Type B pancreatic cell (in vitro differentiated cells): ENCODE results near the gene ANKRD33B. TPM values are rescaled to one million over a fixed set of nuclear protein-coding genes. Genes with fewer than 3 reads are reported as not detected.

Experiments
- DNase-seq: peaks from one replicate; pipeline ENCODE4 v3.0.0; 2021; ENCODE audit warnings: mixed read lengths; ENCODE audit not compliant: unreplicated experiment; ENCODE audit errors: extremely low spot score
- H3K27ac Mint-ChIP-seq: 2 replicates; pipeline ENCODE4 v1.8.0; 2021; ENCODE audit warnings: mild to moderate bottlenecking, mixed read lengths
- H3K27me3 Mint-ChIP-seq: 2 replicates; pipeline ENCODE4 v1.8.0; 2021; ENCODE audit warnings: mixed read lengths
- H3K36me3 Mint-ChIP-seq: 2 replicates; pipeline ENCODE4 v1.8.0; 2021; ENCODE audit warnings: mixed read lengths
- H3K4me1 Mint-ChIP-seq: one replicate; pipeline ENCODE4 v1.8.0; 2021; ENCODE audit warnings: mixed read lengths; ENCODE audit not compliant: unreplicated experiment
- H3K4me3 Mint-ChIP-seq: 2 replicates; pipeline ENCODE4 v1.8.0; 2021; ENCODE audit warnings: mild to moderate bottlenecking, mixed read lengths
- H3K9me3 Mint-ChIP-seq: 2 replicates; pipeline ENCODE4 v1.8.0; 2021; ENCODE audit warnings: mixed read lengths
- total RNA-seq: library from RNA; stranded (reverse); gene quantifications from 2 replicates; pipeline ENCODE4 v1.2.1, GENCODE V29; 2021; ENCODE audit warnings: low replicate concordance
- TF ChIP-seq, protein P1 (sequence below): fragments of 200-600 bp; sonication (generic); conservative IDR thresholded peaks from 2 replicates; pipeline ENCODE4 v1.5.0; 2021; ENCODE audit warnings: antibody characterized with exemption, mild to moderate bottlenecking

ANKRD33B gene
- total RNA-seq, 1 donor from 2014 or later = 3.4 TPM

DNA sequence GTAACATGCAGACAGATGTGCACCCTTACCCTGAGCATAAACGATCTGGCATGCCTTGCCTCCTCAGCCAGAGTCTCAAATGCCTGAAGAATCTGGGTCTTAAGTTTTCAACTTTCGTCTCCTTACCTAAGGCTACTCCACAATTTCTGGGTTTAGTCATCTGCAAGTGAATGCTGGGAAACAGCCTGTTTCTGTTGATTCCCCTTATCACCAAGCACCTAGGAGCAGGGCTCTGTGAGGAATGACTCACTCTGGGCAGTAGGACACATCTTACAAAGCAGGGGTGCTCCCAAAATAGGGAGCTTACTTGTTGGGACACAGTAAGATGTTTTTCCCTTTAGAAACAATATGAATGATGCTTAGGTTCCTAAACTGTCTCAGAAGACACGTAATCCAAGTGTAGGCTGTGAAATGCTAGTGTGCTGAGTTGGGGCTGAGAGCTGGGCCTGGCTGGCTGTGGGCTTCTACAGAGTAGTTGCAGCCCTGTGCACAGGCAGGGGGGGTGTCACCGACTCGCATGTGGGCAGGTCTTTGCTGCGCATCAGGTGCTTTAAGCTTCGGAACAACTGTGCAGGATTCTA is 139.1 kb downstream of the ANKRD33B start:
- TF ChIP-seq, protein P1, sequence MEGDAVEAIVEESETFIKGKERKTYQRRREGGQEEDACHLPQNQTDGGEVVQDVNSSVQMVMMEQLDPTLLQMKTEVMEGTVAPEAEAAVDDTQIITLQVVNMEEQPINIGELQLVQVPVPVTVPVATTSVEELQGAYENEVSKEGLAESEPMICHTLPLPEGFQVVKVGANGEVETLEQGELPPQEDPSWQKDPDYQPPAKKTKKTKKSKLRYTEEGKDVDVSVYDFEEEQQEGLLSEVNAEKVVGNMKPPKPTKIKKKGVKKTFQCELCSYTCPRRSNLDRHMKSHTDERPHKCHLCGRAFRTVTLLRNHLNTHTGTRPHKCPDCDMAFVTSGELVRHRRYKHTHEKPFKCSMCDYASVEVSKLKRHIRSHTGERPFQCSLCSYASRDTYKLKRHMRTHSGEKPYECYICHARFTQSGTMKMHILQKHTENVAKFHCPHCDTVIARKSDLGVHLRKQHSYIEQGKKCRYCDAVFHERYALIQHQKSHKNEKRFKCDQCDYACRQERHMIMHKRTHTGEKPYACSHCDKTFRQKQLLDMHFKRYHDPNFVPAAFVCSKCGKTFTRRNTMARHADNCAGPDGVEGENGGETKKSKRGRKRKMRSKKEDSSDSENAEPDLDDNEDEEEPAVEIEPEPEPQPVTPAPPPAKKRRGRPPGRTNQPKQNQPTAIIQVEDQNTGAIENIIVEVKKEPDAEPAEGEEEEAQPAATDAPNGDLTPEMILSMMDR = no peak
- Mint-ChIP-seq H3K4me3 (no peak overlapping the region), H3K9me3 (no peaks in the 10 kb centered on the region), H3K27me3 (no peaks in the 10 kb centered on the region), H3K4me1 (peaks cover 29% of the 10 kb centered on the region), H3K27ac (no peak overlapping the region), H3K36me3 (peaks cover 10% of the 10 kb centered on the region)
- DNase-seq = no peak

DNA sequence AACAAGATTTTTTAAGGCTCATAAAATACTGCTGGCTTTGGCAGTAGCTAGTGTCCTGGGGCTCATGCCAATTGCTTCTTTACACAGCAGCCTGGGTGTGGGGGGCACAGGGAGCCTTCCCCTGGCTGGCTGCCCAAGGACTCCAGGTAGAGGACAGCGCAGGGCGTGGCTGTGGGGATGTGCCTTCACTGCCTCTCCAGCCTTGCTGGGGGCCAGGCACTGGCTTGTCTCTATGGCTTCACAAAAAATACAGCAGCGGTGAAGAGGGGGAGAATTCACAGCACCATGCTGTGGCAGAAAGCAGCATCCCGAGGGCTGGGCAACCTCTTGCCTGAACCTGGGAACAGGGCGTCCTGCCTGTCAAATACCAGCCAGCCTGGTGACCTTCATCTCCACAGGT is 139.8 kb downstream of the ANKRD33B start:
- Mint-ChIP-seq H3K27ac (no peak overlapping the region), H3K27me3 (no peaks in the 10 kb centered on the region), H3K4me3 (no peak overlapping the region), H3K4me1 (peaks cover 29% of the 10 kb centered on the region), H3K9me3 (no peaks in the 10 kb centered on the region), H3K36me3 (peaks cover 13% of the 10 kb centered on the region)
- no peak for DNase-seq
- TF ChIP-seq, protein P1 = no peak

DNA sequence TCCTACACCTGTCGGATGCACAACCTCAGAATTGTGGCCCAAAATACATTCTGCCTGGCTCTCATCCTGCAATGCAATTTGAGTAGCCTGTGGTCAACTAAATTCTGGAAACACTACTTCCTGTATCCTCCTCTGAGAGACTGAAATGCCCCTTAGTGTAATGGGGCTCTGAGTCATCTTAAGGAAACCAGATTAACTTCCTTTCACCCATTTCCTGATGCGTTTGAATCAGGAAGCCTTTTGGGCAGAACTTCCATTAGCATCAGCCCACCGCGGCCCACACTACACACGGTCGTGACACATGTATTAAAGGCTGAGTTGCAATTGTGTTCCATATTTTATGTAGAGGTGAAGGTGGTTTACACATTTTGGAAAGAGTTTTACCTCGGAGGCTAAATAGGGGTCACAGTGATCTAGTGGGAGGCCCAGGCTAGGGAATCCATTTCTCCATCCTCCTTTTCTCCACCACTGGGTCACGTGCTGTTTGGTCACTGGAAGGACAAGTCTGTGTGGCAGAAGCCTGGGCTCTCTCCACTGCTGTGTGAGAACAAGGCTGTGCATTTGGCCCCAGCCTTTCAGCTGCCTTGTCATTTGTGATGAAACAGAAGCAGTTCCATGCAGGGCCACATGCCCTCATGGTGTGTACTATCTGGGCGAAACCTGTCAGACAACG is 141.2 kb downstream of the ANKRD33B start:
- Mint-ChIP-seq H3K27me3 (no peaks in the 10 kb centered on the region), H3K36me3 (peaks cover 11% of the 10 kb centered on the region), H3K4me3 (no peak overlapping the region), H3K9me3 (no peaks in the 10 kb centered on the region), H3K4me1 (peaks cover 25% of the 10 kb centered on the region), H3K27ac (no peak overlapping the region)
- TF ChIP-seq, protein P1 = no peak
- DNase-seq = no peak

DNA sequence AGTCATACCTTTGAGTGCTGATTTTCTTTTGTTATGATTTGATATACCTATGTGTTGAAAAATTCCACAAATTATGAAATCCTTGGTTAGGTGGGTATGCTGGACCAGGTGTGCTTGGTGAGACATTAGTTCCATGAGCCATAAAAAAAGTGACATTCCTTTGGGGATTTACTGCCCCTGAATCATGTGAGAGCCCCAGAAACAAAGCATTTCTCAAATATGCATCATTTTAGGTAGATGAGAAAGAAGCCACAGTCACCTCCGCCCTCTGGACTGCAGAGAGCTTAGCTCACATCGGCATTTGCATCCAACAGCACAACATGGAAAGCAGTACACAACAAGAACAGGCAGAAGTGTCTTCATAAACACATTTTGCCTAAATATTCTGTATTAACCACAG is 141.9 kb downstream of the ANKRD33B start:
- H3K27ac Mint-ChIP-seq = no peak overlapping the region
- H3K27me3 Mint-ChIP-seq = no peaks in the 10 kb centered on the region
- H3K4me1 Mint-ChIP-seq = peaks cover 25% of the 10 kb centered on the region
- H3K36me3 Mint-ChIP-seq = peaks cover 9% of the 10 kb centered on the region
- H3K9me3 Mint-ChIP-seq = no peaks in the 10 kb centered on the region
- TF ChIP-seq, protein P1 = no peak
- no peak for DNase-seq
- no peak overlapping the region for H3K4me3 Mint-ChIP-seq

DNA sequence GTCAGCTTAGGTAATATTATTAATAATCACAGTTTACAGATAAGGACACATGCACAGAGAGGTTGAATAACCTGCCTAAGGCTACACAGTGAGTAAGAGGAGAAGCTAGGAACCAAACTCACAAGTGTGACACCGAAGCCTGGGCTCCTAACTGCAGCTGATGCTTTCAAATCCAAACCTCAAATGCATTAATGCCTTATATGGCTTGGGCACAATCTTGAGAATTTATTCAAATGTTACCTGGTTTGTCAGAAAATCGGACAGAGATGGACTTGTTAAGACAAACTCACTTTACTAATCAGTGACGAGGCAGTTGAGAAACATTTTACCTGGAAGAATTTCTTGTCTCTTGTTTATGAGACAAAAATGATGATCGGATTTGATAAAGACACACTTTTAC is 142.5 kb downstream of the ANKRD33B start:
- Mint-ChIP-seq H3K4me3 (no peak overlapping the region), H3K4me1 (peaks cover 28% of the 10 kb centered on the region), H3K36me3 (peaks cover 9% of the 10 kb centered on the region), H3K27me3 (no peaks in the 10 kb centered on the region), H3K9me3 (no peaks in the 10 kb centered on the region), H3K27ac (no peak overlapping the region)
- no peak for DNase-seq
- TF ChIP-seq, protein P1 = no peak

Other genes starting within 250 kb of the ANKRD33B start
- 132 and 199 TPM in 2 replicates for gene MARCHF6, start 210.4 kb upstream of the ANKRD33B start, total RNA-seq
- gene ROPN1L, start 122.2 kb upstream of the ANKRD33B start, total RNA-seq = 0.29 and 2.0 TPM in 2 replicates
- 82.7 and 102 TPM in 2 replicates for gene DAP, start 197.2 kb downstream of the ANKRD33B start, total RNA-seq